ENCODE measurements around the gene BEGAIN. TPM values are rescaled to one million over a fixed set of nuclear protein-coding genes. Genes with fewer than 3 reads are reported as not detected.
A peak's percentile ranks its signal among the peaks of the same experiment; 100 is the strongest.

BEGAIN gene
- total and polyA plus RNA-seq, 8 donors: 1.2 to 3.6 (median 2.0) TPM

DNA sequence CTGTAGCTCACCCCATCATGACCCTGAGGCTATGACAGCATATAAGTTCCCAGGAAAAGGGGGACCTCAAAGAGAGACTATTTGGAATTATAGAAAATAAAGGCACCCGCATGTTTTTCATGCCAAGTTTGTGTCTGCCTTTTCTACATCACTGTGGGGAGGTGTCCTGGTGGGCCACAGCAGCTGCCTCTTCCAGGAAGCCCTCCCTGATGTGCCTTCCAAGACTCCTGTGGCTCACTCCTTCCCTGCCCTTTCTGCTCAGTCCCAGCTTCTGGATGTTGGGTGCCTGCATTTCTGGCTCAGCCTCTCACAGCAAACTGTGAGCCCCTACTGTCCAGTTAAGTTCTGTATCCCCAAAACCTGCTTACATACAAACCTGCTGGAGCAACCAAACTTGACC, 36.3 kb upstream of the BEGAIN start:
- H3K27me3 ChIP-seq: peaks cover 0 to 42% of the 10 kb centered on the region in 2 donors
- peaks cover 0 to 18% of the 10 kb centered on the region in 2 donors for H3K4me1 ChIP-seq
- ATAC-seq: no peak
- no peak overlapping the region for H3K4me3 ChIP-seq
- H3K27ac ChIP-seq: no peak overlapping the region
- intact Hi-C loops (cut with DNase I): no loop called here
- no peaks in the 10 kb centered on the region for H3K36me3 ChIP-seq
- no peaks in the 10 kb centered on the region for H3K9me3 ChIP-seq
- DNase-seq: no peak
- TF ChIP-seq, protein P1, sequence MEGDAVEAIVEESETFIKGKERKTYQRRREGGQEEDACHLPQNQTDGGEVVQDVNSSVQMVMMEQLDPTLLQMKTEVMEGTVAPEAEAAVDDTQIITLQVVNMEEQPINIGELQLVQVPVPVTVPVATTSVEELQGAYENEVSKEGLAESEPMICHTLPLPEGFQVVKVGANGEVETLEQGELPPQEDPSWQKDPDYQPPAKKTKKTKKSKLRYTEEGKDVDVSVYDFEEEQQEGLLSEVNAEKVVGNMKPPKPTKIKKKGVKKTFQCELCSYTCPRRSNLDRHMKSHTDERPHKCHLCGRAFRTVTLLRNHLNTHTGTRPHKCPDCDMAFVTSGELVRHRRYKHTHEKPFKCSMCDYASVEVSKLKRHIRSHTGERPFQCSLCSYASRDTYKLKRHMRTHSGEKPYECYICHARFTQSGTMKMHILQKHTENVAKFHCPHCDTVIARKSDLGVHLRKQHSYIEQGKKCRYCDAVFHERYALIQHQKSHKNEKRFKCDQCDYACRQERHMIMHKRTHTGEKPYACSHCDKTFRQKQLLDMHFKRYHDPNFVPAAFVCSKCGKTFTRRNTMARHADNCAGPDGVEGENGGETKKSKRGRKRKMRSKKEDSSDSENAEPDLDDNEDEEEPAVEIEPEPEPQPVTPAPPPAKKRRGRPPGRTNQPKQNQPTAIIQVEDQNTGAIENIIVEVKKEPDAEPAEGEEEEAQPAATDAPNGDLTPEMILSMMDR (IDR thresholded peaks at IDR 0.05): no peak

DNA sequence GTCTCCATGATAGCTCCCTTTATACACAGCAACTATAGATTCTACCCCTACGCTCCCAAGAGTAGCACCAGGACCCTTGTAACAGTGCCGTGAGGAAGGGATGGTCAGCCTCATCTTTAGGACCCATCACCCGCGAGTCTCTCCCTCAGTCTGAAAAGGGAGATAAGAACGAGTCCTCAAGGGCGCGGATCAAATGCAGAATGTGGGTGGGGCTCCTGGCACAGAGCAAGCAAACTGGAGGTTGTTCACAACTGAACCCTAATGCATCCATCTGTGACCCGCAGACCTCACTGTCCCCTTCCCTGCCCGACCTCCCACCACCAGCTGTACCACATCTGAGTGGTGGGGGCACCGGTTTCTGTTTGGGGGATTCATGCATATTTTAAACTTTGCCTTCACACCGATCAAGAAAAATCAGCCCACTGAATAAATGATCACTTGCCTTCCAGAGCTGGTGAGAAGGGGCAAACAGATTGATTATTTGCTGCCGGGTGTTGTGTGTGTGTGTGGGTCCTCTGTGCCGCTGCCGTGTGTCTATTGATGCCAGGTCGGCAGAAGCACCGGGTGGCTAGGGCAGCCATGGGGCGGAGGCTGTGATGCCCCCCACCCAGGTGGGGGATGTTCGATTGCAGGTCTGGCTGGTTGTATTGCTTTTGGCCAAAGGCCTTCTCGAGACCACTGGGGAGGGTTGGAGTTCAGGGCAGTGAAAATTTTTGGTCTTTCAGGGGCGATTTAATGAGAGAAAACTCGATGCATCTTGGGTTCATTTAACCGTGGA, 35.7 kb upstream of the BEGAIN start:
- DNase-seq (peak in 1 of 4 donors; percentile 11), ATAC-seq (no peak)
- H3K4me1 ChIP-seq: peaks cover 3 to 25% of the 10 kb centered on the region in 2 donors
- H3K27me3 ChIP-seq: peaks cover 0 to 47% of the 10 kb centered on the region in 2 donors
- H3K9me3 ChIP-seq: no peaks in the 10 kb centered on the region
- no peak overlapping the region for H3K27ac ChIP-seq
- TF ChIP-seq, protein P1 (IDR thresholded peaks at IDR 0.05): no peak
- intact Hi-C loops (cut with DNase I): no loop called here
- no peak overlapping the region for H3K4me3 ChIP-seq
- no peaks in the 10 kb centered on the region for H3K36me3 ChIP-seq

DNA sequence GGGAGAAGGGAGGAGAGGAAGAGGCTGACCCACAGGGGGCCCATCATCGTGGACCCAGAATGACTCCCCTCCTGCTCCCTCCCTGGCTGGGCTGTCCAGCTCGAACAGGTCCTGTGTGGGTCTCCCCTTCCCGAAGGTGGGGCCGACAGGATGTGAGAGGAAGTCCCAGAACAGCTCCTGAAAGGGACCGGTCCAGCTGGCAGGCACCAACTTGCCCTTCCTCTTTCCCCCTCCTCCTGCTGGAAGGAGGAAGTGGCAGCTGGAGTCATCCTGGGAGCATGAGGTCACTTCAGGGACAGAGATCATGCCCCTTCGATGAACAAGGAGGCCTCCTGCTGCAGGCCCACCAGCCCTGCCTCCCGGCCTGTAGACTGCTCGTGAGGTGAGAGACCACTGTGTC, 35.0 kb upstream of the BEGAIN start:
- Histone ChIP-seq H3K4me3 (no peak overlapping the region), H3K27ac (no peak overlapping the region), H3K27me3 (peaks cover 0 to 48% of the 10 kb centered on the region in 2 donors), H3K9me3 (no peaks in the 10 kb centered on the region), H3K4me1 (peaks cover 4 to 31% of the 10 kb centered on the region in 2 donors), H3K36me3 (no peaks in the 10 kb centered on the region)
- TF ChIP-seq, protein P1 (IDR thresholded peaks at IDR 0.05): no peak
- peak; percentile 42 for ATAC-seq
- intact Hi-C loops (cut with DNase I): no loop called here
- peak in 1 of 4 donors; percentile 39 for DNase-seq

DNA sequence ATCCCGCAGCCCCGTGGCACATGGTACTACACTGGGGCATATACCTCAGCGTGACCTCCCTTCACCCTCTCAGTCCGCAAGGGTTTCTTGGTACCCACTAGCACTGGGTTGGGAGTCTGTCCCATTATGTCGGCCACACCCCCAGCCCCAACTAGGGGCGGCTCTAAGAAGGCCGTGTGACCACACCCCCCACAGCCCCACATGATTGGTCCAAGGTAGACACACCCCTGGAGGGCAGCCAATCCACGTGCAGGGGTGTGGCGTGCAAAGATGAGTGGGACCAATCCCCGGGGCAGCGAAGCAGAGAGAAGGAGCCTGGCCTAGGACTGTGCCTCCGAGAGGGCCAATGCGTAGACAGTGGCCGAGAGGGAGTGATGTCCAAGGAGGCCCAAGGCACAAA, 34.6 kb upstream of the BEGAIN start:
- H3K9me3 ChIP-seq: no peaks in the 10 kb centered on the region
- DNase-seq: peak in 1 of 4 donors; percentile 26
- H3K36me3 ChIP-seq: no peaks in the 10 kb centered on the region
- intact Hi-C loops (cut with DNase I): no loop called here
- TF ChIP-seq, protein P1 (IDR thresholded peaks at IDR 0.05): no peak
- H3K4me1 ChIP-seq: peaks cover 4 to 31% of the 10 kb centered on the region in 2 donors
- H3K27me3 ChIP-seq: peaks cover 0 to 48% of the 10 kb centered on the region in 2 donors
- no peak overlapping the region for H3K4me3 ChIP-seq
- H3K27ac ChIP-seq: no peak overlapping the region
- ATAC-seq: no peak

DNA sequence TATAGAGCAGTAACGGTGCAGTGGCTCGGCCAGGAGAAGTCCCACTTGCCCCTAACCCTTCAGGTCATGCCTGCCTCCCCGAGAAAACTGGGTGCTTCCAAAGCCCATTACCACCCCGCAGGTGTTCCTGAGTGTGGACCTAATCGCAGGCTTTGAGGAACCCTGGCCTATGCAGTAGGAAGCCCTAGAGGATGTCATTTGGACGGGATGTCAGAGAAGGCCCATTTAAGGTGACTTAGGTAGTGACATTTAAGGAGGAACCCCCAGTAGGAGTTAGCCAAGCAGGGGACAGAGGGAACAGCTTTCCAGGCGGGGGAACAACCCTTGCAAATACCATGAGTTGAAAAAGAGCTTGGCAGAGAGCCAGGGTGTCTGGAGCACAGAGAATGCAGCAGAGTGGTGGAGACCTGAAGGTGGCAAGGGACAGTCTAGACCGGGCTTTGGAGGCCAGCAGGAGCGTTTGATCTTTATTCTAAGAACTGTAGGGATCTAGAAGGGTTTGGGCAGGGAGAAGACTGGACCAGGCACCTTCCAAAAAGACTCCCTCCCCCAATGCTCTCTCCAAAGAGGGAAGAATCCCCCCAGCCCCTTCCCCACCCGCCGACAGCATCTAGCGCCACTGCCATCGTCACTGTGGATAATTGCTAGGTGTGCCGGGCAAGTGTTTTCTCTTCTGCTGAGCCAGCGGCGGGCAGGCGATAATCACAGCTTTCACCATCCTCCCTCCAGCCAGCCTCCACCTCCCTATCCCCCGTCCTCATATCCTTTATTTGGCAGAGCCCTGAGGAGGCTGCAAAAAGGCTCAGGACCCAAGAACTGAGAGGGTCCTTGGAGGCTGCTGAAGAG, 33.3 kb upstream of the BEGAIN start:
- Histone ChIP-seq H3K4me1 (peaks cover 4 to 31% of the 10 kb centered on the region in 2 donors), H3K9me3 (no peaks in the 10 kb centered on the region), H3K27ac (no peak overlapping the region), H3K36me3 (no peaks in the 10 kb centered on the region), H3K4me3 (no peak overlapping the region), H3K27me3 (peaks cover 0 to 48% of the 10 kb centered on the region in 2 donors)
- no peak for DNase-seq
- TF ChIP-seq, protein P1 (IDR thresholded peaks at IDR 0.05): no peak
- ATAC-seq: no peak
- intact Hi-C loops (cut with DNase I): no loop called here

Measured in left lung (tissue), 10 donors.